ENCODE measurements around the gene GTF3C5. TPM values are rescaled to one million over a fixed set of nuclear protein-coding genes. Genes with fewer than 3 reads are reported as not detected.

The GTF3C5 gene
- total RNA-seq, 1 experiment from 2014 or later, result 104 TPM

DNA sequence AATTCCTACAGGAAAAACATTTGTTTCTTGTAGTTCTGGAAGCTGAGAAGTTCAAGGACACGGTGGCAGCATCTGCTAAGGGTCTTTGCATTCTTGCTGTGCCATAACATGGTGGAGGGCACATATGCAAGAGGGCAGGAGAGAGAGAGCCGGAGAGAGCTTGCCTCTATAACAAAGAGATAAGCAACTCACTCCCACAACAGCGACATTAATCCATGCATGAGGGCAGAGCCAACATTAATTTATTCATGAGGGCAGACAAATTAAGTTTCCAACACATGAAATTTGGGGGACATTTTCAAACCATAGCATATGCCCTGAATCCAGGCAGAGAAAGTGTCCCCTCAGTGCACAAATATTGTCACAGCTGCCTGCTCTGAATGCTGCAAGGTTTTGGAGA is 4.4 kb upstream of the GTF3C5 start:
- TF ChIP-seq ZNF121 (CRISPR knock-in tag; IDR thresholded peaks at IDR 0.05) (no peak), ESRRA (CRISPR knock-in tag; IDR thresholded peaks at IDR 0.05; ENCODE audit: borderline replicate concordance) (no peak)
- TF ChIP-seq, protein P1, sequence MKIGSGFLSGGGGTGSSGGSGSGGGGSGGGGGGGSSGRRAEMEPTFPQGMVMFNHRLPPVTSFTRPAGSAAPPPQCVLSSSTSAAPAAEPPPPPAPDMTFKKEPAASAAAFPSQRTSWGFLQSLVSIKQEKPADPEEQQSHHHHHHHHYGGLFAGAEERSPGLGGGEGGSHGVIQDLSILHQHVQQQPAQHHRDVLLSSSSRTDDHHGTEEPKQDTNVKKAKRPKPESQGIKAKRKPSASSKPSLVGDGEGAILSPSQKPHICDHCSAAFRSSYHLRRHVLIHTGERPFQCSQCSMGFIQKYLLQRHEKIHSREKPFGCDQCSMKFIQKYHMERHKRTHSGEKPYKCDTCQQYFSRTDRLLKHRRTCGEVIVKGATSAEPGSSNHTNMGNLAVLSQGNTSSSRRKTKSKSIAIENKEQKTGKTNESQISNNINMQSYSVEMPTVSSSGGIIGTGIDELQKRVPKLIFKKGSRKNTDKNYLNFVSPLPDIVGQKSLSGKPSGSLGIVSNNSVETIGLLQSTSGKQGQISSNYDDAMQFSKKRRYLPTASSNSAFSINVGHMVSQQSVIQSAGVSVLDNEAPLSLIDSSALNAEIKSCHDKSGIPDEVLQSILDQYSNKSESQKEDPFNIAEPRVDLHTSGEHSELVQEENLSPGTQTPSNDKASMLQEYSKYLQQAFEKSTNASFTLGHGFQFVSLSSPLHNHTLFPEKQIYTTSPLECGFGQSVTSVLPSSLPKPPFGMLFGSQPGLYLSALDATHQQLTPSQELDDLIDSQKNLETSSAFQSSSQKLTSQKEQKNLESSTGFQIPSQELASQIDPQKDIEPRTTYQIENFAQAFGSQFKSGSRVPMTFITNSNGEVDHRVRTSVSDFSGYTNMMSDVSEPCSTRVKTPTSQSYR (CRISPR knock-in tag; IDR thresholded peaks at IDR 0.05), result no peak
- TF ChIP-seq, protein P2, sequence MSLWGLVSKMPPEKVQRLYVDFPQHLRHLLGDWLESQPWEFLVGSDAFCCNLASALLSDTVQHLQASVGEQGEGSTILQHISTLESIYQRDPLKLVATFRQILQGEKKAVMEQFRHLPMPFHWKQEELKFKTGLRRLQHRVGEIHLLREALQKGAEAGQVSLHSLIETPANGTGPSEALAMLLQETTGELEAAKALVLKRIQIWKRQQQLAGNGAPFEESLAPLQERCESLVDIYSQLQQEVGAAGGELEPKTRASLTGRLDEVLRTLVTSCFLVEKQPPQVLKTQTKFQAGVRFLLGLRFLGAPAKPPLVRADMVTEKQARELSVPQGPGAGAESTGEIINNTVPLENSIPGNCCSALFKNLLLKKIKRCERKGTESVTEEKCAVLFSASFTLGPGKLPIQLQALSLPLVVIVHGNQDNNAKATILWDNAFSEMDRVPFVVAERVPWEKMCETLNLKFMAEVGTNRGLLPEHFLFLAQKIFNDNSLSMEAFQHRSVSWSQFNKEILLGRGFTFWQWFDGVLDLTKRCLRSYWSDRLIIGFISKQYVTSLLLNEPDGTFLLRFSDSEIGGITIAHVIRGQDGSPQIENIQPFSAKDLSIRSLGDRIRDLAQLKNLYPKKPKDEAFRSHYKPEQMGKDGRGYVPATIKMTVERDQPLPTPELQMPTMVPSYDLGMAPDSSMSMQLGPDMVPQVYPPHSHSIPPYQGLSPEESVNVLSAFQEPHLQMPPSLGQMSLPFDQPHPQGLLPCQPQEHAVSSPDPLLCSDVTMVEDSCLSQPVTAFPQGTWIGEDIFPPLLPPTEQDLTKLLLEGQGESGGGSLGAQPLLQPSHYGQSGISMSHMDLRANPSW (CRISPR knock-in tag; conservative IDR thresholded peaks at IDR 0.05; ENCODE audit: low read depth), result no peak
- TF ChIP-seq, protein P3, sequence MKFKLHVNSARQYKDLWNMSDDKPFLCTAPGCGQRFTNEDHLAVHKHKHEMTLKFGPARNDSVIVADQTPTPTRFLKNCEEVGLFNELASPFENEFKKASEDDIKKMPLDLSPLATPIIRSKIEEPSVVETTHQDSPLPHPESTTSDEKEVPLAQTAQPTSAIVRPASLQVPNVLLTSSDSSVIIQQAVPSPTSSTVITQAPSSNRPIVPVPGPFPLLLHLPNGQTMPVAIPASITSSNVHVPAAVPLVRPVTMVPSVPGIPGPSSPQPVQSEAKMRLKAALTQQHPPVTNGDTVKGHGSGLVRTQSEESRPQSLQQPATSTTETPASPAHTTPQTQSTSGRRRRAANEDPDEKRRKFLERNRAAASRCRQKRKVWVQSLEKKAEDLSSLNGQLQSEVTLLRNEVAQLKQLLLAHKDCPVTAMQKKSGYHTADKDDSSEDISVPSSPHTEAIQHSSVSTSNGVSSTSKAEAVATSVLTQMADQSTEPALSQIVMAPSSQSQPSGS (CRISPR knock-in tag; IDR thresholded peaks at IDR 0.05; ENCODE audit: borderline replicate concordance, low read depth), result no peak
- TF ChIP-seq, protein P4, sequence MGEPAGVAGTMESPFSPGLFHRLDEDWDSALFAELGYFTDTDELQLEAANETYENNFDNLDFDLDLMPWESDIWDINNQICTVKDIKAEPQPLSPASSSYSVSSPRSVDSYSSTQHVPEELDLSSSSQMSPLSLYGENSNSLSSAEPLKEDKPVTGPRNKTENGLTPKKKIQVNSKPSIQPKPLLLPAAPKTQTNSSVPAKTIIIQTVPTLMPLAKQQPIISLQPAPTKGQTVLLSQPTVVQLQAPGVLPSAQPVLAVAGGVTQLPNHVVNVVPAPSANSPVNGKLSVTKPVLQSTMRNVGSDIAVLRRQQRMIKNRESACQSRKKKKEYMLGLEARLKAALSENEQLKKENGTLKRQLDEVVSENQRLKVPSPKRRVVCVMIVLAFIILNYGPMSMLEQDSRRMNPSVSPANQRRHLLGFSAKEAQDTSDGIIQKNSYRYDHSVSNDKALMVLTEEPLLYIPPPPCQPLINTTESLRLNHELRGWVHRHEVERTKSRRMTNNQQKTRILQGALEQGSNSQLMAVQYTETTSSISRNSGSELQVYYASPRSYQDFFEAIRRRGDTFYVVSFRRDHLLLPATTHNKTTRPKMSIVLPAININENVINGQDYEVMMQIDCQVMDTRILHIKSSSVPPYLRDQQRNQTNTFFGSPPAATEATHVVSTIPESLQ (CRISPR knock-in tag; IDR thresholded peaks at IDR 0.05), result no peak
- ChIA-PET CTCF (interaction anchor here (0.6 to 2.2 kb wide), 4 partner anchors 22 to 563 kb away, joined by 3 to 5 read pairs (median 4); no protein-coding TSS in a partner anchor), POLR2A (no interaction called here)
- ATAC-seq (no peak), DNase-seq (ENCODE audit: low spot score) (no peak)
- peaks cover 4% of the 10 kb centered on the region for H3K36me3 Mint-ChIP-seq
- peaks cover 18% of the 10 kb centered on the region for H3K4me1 Mint-ChIP-seq
- H3K27me3 Mint-ChIP-seq (ENCODE audit: low read depth), result peaks cover 24% of the 10 kb centered on the region
- no peak overlapping the region for H3K4me3 Mint-ChIP-seq
- H3K27ac Mint-ChIP-seq, result no peak overlapping the region
- H3K9me3 Mint-ChIP-seq, result 0 out of 2 replicates have a peak, but pooled peaks cover 6% of the 10 kb centered on the region

DNA sequence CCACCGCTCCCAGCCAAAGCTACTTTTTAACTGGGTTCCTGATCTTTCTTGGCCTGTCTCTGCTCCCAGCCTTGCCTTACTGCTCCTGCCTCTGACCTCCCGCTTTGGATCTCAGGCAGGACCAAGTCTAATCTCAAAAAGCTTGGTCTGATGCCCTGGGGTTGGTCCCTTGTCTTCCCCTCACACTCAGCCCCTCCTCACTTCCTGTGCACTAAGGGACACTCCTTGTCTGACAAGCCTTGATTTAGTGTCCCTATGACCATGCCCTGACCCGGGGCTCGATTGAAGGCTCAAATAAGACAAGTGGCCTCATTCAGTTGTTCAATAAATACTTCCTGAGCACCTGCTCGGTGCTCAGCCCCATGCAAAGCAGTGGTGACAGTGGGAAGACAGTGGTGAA is 3.7 kb upstream of the GTF3C5 start:
- TF ChIP-seq, protein P5, sequence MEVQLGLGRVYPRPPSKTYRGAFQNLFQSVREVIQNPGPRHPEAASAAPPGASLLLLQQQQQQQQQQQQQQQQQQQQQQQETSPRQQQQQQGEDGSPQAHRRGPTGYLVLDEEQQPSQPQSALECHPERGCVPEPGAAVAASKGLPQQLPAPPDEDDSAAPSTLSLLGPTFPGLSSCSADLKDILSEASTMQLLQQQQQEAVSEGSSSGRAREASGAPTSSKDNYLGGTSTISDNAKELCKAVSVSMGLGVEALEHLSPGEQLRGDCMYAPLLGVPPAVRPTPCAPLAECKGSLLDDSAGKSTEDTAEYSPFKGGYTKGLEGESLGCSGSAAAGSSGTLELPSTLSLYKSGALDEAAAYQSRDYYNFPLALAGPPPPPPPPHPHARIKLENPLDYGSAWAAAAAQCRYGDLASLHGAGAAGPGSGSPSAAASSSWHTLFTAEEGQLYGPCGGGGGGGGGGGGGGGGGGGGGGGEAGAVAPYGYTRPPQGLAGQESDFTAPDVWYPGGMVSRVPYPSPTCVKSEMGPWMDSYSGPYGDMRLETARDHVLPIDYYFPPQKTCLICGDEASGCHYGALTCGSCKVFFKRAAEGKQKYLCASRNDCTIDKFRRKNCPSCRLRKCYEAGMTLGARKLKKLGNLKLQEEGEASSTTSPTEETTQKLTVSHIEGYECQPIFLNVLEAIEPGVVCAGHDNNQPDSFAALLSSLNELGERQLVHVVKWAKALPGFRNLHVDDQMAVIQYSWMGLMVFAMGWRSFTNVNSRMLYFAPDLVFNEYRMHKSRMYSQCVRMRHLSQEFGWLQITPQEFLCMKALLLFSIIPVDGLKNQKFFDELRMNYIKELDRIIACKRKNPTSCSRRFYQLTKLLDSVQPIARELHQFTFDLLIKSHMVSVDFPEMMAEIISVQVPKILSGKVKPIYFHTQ (CRISPR knock-in tag; IDR thresholded peaks at IDR 0.05), result no peak
- TF ChIP-seq TEAD1 (CRISPR knock-in tag; IDR thresholded peaks at IDR 0.05) (no peak), GABPB1 (CRISPR knock-in tag; IDR thresholded peaks at IDR 0.05) (no peak)
- H3K27ac Mint-ChIP-seq, result no peak overlapping the region
- DNase-seq (ENCODE audit: low spot score) (no peak), ATAC-seq (no peak)
- peaks cover 19% of the 10 kb centered on the region for H3K27me3 Mint-ChIP-seq (ENCODE audit: low read depth)
- ChIA-PET CTCF (no interaction called here), POLR2A (no interaction called here)
- H3K4me1 Mint-ChIP-seq, result peaks cover 24% of the 10 kb centered on the region
- 0 out of 2 replicates have a peak overlapping the region, but pooled peaks have one; percentile 20 for H3K4me3 Mint-ChIP-seq
- peaks cover 8% of the 10 kb centered on the region for H3K36me3 Mint-ChIP-seq
- H3K9me3 Mint-ChIP-seq, result 0 out of 2 replicates have a peak, but pooled peaks cover 6% of the 10 kb centered on the region

Data from WTC11 (cell line).